Esophagus squamous epithelium (tissue), 4 donors: ENCODE data around the gene PI4KA.

Source experiments
- CTCF ChIP-seq, 6 experiments: fragments of 450-650 bp in 4 of 6; fragments of 200-600 bp in 2 of 6; sonication (generic) in 2 of 6; IDR thresholded peaks; one replicate each; pipeline ENCODE4 v1.5.1; 2016 to 2019; ENCODE audit warnings: antibody characterized with exemption in 6 of 6, mild to moderate bottlenecking in 4 of 6, moderate library complexity in 4 of 6
- POLR2A ChIP-seq, 4 donors: fragments of 450-650 bp; IDR thresholded peaks; one replicate each; pipeline ENCODE4 v1.6.1; 2017; ENCODE audit warnings: antibody characterized with exemption in 4 of 4, mild to moderate bottlenecking in 4 of 4, moderate library complexity in 3 of 4

DNA sequence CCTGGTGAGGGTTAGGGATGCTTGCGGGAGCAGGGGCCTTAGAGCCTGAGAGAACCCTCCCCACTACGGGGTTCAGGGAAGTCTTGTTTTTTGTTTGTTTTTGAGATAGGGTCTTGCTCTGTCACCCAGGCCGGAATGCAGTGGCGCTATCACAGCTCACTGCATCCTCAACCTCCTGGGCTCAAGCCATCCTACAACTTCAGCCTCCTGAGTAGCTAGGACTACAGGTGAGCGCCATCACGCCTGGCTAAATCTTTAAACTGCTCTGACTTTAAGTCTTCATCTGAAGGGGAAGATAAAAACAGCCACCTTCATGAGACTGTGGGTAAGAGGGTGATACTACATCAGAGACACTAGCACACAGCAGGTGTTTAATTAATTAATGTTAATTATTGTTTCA is 56.2 kb downstream of the PI4KA start:
- TF ChIP-seq CTCF (IDR thresholded peaks at IDR 0.05) (no peak), POLR2A (IDR thresholded peaks at IDR 0.05) (no peak)
